ENCODE measurements around the gene CREG2.

CREG2 gene

DNA sequence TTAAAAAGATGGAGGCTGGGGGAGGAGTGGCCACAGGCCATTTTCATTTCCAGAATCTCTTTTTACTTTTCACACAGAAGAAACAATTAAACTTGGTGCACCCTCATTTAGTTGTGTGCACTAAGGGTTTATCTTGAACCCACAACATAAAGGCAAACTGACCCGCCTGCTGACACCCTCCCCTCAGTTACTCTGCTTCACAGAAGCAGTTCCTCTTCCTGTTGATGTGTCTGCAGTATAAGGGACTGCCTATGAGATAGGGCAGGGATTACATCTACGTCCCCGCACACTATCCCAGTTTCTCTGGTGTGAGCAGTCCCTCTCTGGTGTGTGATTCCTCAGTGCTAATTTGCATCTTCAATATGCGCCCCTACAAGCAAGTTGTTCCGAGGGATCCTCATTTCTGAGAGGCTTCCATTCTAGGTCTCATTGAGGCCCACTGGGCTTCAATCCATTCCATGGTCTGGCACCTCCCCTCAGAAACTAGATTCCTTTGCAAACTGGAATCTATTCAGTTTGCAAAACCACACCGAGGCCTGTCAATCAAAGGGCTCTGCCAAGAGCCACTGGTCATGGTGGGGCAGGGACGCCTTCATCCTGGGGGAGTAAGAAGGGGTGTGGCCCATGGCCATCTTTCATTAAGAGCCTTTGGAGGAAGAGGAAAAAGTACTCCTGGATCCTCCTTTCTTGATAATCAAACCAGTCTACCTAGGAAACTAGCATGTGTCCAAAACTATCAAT is 12.3 kb downstream of the CREG2 start:
- DNase-seq (ENCODE audit: low spot score), result no peak
- TF ChIP-seq, protein P1, sequence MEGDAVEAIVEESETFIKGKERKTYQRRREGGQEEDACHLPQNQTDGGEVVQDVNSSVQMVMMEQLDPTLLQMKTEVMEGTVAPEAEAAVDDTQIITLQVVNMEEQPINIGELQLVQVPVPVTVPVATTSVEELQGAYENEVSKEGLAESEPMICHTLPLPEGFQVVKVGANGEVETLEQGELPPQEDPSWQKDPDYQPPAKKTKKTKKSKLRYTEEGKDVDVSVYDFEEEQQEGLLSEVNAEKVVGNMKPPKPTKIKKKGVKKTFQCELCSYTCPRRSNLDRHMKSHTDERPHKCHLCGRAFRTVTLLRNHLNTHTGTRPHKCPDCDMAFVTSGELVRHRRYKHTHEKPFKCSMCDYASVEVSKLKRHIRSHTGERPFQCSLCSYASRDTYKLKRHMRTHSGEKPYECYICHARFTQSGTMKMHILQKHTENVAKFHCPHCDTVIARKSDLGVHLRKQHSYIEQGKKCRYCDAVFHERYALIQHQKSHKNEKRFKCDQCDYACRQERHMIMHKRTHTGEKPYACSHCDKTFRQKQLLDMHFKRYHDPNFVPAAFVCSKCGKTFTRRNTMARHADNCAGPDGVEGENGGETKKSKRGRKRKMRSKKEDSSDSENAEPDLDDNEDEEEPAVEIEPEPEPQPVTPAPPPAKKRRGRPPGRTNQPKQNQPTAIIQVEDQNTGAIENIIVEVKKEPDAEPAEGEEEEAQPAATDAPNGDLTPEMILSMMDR (IDR thresholded peaks at IDR 0.05; ENCODE audit: extremely low read depth, missing control alignments), result no peak

DNA sequence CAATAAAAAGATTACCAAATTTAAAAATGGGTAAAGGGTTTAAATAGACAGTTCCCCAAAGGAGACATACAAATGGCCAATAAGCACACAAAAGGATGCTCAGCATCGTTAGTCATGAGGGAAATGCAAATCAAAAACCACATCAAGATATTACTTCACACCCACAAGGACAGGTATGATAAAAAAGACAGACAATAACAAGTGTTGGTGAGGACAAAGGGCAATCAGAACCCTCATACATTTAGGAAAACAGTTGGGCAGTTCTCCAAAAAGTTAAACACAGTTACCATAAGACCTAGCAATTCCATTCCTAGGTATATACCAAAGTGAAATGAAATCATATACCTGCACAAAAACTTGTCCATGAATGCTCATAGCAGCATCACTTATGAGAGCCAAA is 14.5 kb downstream of the CREG2 start:
- TF ChIP-seq, protein P1 (IDR thresholded peaks at IDR 0.05; ENCODE audit: extremely low read depth, missing control alignments), result no peak
- DNase-seq (ENCODE audit: low spot score), result no peak

DNA sequence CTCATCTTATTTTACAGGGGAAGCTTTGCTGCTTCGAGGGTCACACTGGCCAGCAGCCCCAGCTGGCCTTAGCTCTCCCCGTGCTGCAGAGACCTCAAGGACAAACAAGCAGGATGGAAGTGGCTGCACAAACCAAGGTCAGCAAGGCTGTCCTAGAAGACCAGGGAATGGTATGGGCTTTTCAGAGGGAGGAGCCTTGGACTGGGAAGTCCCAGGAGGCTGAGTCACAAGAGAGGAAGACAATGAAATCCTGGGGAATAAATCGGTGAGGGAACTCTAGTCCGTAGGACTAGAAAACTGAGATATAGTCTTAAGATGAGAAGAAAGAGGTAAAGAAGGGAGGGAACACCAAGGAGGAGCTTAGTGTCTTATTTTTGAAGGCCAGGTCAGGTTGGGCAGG is 15.7 kb downstream of the CREG2 start:
- TF ChIP-seq, protein P1 (IDR thresholded peaks at IDR 0.05; ENCODE audit: extremely low read depth, missing control alignments), result no peak
- no peak for DNase-seq (ENCODE audit: low spot score)

DNA sequence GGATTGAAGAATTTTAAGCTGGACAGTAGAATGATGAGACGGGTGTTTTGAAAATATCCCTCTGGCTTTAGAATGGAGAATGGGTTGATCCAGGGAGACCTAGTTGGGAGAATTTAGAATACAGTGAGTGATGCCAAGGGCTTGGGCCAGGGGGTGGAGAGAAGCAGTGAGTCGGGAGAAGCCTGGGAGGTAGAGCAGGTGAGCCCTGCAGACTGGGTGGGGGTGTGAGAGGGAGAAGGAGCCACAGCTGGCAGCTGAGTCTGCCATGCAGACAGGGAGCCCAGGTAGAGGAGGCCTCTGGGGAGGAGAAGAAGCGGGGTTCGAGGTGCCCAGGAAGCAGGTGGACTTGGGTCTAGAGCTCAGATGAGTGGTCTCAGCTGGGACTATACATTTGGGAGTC is 18.2 kb downstream of the CREG2 start:
- TF ChIP-seq, protein P1 (IDR thresholded peaks at IDR 0.05; ENCODE audit: extremely low read depth, missing control alignments), result no peak
- DNase-seq (ENCODE audit: low spot score), result no peak

DNA sequence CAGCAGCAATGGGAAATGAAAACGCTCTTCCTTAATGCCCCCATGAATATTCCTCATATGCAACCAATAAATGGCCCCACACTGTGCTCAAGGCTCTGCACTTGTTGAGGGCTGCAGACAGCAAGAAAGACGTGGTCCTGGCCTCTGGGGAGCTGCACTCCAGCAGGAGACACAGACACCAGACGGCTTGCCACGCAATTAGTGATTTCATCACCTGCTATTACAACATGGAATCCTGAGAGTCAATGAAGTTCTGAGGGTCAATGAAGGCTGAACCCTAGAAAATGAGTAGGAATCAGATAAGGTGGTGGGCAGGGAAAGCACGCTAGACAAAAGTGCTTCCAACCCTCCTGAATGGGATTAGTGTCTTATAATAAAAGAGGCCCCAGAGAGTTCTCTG is 18.9 kb downstream of the CREG2 start:
- TF ChIP-seq, protein P1 (IDR thresholded peaks at IDR 0.05; ENCODE audit: extremely low read depth, missing control alignments), result no peak
- DNase-seq (ENCODE audit: low spot score), result no peak

DNA sequence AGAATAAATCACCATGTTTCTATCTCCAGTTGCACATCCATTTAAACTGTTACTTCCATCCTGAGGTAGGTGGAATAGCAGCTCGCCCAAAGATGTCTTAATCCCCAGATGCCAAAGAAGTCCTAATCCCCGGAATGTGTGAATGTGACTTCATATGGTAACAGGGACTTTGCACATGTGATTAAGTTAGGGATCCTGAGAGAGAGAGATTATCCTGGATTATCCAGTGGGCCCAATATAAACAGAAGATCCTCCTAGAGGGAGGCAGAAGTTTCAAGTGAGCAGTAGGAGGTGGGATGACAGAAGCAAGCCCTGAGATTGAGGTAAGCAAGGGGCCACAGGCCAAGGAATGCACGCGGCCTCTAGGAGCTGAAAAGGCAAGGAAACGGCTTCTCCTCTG is 19.8 kb downstream of the CREG2 start:
- no peak for DNase-seq (ENCODE audit: low spot score)
- TF ChIP-seq, protein P1 (IDR thresholded peaks at IDR 0.05; ENCODE audit: extremely low read depth, missing control alignments), result no peak

DNA sequence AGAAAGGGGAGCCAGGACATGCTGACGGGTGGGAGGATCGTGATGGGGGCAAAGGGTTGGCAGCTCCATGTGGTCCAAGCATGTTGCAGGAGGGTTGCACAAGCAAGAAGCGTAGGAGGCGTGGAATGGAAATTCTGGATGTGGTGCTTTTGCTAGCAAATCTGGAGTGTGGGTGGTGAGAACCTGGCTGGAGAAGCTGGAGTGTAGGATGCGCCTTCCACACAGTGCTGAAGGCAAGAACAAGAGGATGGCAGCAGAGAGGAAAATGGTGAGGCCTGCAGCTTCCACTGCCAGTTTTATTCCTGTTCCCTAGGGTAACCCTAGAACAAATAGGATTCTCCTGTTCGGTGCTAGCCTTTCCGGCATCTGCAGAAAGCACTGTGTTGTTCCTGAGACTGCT is 22.4 kb downstream of the CREG2 start:
- TF ChIP-seq, protein P1 (IDR thresholded peaks at IDR 0.05; ENCODE audit: extremely low read depth, missing control alignments), result no peak
- no peak for DNase-seq (ENCODE audit: low spot score)
